Glomerular endothelial cell (primary cell): ENCODE data around the gene SSH3. TPM values are rescaled to one million over a fixed set of nuclear protein-coding genes. Genes with fewer than 3 reads are reported as not detected.
"Not testable (repeated sequence)": the region's sequence is repeated elsewhere in the genome, so short reads cannot be mapped to it uniquely, and the experiment has no call there.

ENCODE experiments used
- DNase-seq: peaks from one replicate; pipeline ENCODE4 v3.0.0-alpha.2; 2011; ENCODE audit warnings: low read depth, low spot score; ENCODE audit errors: extremely low read depth
- total RNA-seq: library from RNA; depleted of rRNA; stranded (reverse); fragments of >200 nt; gene quantifications from 2 replicates; pipeline ENCODE4 v1.2.3, GENCODE V29; 2015

SSH3 gene
- total RNA-seq, 1 donor from 2014 or later: 16.7 TPM

- no peak for DNase-seq
Measured at GRCh38 chr11:67308031-67308866, 4.9 kb downstream of the SSH3 start.

GRCh38 chr11:67309166-67309565 lies 5.8 kb downstream of the SSH3 start:
- DNase-seq: no peak

GRCh38 chr11:67309661-67310061 lies 6.3 kb downstream of the SSH3 start:
- DNase-seq: no peak

- no peak for DNase-seq
Measured at GRCh38 chr11:67310246-67311050, 7.1 kb downstream of the SSH3 start.

GRCh38 chr11:67311051-67311555 lies 7.8 kb downstream of the SSH3 start:
- DNase-seq: no peak

- no peak for DNase-seq
Measured at GRCh38 chr11:67311556-67312082, 8.3 kb downstream of the SSH3 start.

- no peak for DNase-seq
Measured at GRCh38 chr11:67312187-67313021, 9.1 kb downstream of the SSH3 start.

GRCh38 chr11:67313125-67313890 lies 10.0 kb downstream of the SSH3 start:
- no peak for DNase-seq

- DNase-seq: no peak
Measured at GRCh38 chr11:67314218-67314617, 10.9 kb downstream of the SSH3 start.

GRCh38 chr11:67315325-67315909 lies 12.1 kb downstream of the SSH3 start:
- no peak for DNase-seq

GRCh38 chr11:67316882-67317204 lies 13.5 kb downstream of the SSH3 start:
- no peak for DNase-seq

GRCh38 chr11:67317205-67317887 lies 14.0 kb downstream of the SSH3 start:
- peak; percentile 85 for DNase-seq

- no peak for DNase-seq
Measured at GRCh38 chr11:67317888-67318555, 14.7 kb downstream of the SSH3 start.

- DNase-seq: not testable (repeated sequence)
Measured at GRCh38 chr11:67318876-67319275, 15.5 kb downstream of the SSH3 start.

- no peak for DNase-seq
Measured at GRCh38 chr11:67320011-67320410, 16.7 kb downstream of the SSH3 start.

- DNase-seq: no peak
Measured at GRCh38 chr11:67320691-67321090, 17.4 kb downstream of the SSH3 start.

- DNase-seq: no peak
Measured at GRCh38 chr11:67321313-67321871, 18.1 kb downstream of the SSH3 start.

- DNase-seq: no peak
Measured at GRCh38 chr11:67322049-67322448, 18.7 kb downstream of the SSH3 start.
